IMR-90 (cell line): ENCODE measurements around the gene FLNA. TPM values are rescaled to one million over a fixed set of nuclear protein-coding genes. Genes with fewer than 3 reads are reported as not detected.
A peak's percentile ranks its signal among the peaks of the same experiment; 100 is the strongest.
"Not testable (repeated sequence)": the region's sequence is repeated elsewhere in the genome, so short reads cannot be mapped to it uniquely, and the experiment has no call there.

Experiments used
- ATAC-seq: fragments of 200-7000 bp; cut with Tn5 transposase; 2 replicates; pipeline ENCODE4 v1.9.1; 2020; ENCODE audit warnings: low read depth, mild to moderate bottlenecking, moderate library complexity
- BruUV-seq: library from RNA; stranded (reverse); fragments of 400-500 nt; replicated peaks from 2 replicates; lab custom pipeline; 2021; lab: Mats Ljungman, UMichigan
- CTCF ChIA-PET: fragments of 300-600 bp; formaldehyde crosslinking; extraction: SDS; loops from one replicate; lab custom pipeline; 2021; ENCODE audit warnings: antibody characterized with exemption; lab: Yijun Ruan, JAX
- POLR2A ChIA-PET: fragments of 300-600 bp; sonication (Branson Sonifier 250); formaldehyde crosslinking; loops from one replicate; lab custom pipeline; 2022; ENCODE audit warnings: antibody characterized with exemption; ENCODE audit not compliant: unreplicated experiment; lab: Charles Lee
- DNase-seq: peaks from one replicate; pipeline ENCODE4 v3.0.0; 2013
- H2AFZ ChIP-seq: replicated peaks from 2 replicates; pipeline ENCODE3; 2013; ENCODE audit warnings: low read length, mild to moderate bottlenecking; ENCODE audit not compliant: poor library complexity
- H2AK5ac ChIP-seq: 2 replicates; pipeline ENCODE4 v1.6.1; 2013; ENCODE audit warnings: low read depth, low read length, inconsistent platforms
- H2AK9ac ChIP-seq: replicated peaks from 2 replicates; pipeline ENCODE3; 2013; ENCODE audit warnings: mild to moderate bottlenecking, low read depth, low read length, moderate library complexity; ENCODE audit not compliant: poor library complexity
- H2BK120ac ChIP-seq: 2 replicates; pipeline ENCODE4 v1.6.1; 2013; ENCODE audit warnings: low read depth, low read length, inconsistent platforms
- H2BK15ac ChIP-seq: 3 replicates; pipeline ENCODE4 v1.6.1; 2013; ENCODE audit warnings: low read depth, low read length, inconsistent platforms
- H2BK20ac ChIP-seq: 2 replicates; pipeline ENCODE4 v1.6.1; 2013; ENCODE audit warnings: low read depth, mild to moderate bottlenecking, inconsistent platforms, low read length, moderate library complexity
- H2BK5ac ChIP-seq: 2 replicates; pipeline ENCODE4 v1.6.1; 2013; ENCODE audit warnings: mild to moderate bottlenecking, low read depth, low read length, inconsistent platforms; ENCODE audit not compliant: poor library complexity, severe bottlenecking
- H3K14ac ChIP-seq: replicated peaks from 2 replicates; pipeline ENCODE4 v1.6.1; 2013; ENCODE audit warnings: low read depth, low read length, inconsistent platforms
- H3K18ac ChIP-seq: 2 replicates; pipeline ENCODE4 v1.6.1; 2013; ENCODE audit warnings: low read depth, low read length, control low read depth
- H3K23ac ChIP-seq: 2 replicates; pipeline ENCODE4 v1.6.1; 2013; ENCODE audit warnings: low read depth, low read length, inconsistent platforms
- H3K27ac ChIP-seq: 2 replicates; pipeline ENCODE4 v1.5.1; 2013; ENCODE audit warnings: mild to moderate bottlenecking, control low read depth, low read length; ENCODE audit not compliant: insufficient read depth
- H3K27me3 ChIP-seq: 2 replicates; pipeline ENCODE4 v1.6.1; 2013; ENCODE audit warnings: low read length; ENCODE audit not compliant: control insufficient read depth, insufficient read depth
- H3K36me3 ChIP-seq: 2 replicates; pipeline ENCODE4 v1.6.1; 2013; ENCODE audit warnings: low read length, mixed read lengths; ENCODE audit not compliant: control insufficient read depth, insufficient read depth
- H3K4ac ChIP-seq: 2 replicates; pipeline ENCODE4 v1.6.1; 2013; ENCODE audit warnings: low read depth, low read length, inconsistent platforms
- H3K4me1 ChIP-seq: 2 replicates; pipeline ENCODE4 v1.6.1; 2013; ENCODE audit warnings: low read length, mixed read lengths; ENCODE audit not compliant: control insufficient read depth, insufficient read depth
- H3K4me2 ChIP-seq: 2 replicates; pipeline ENCODE4 v1.6.1; 2013; ENCODE audit warnings: low read depth, mild to moderate bottlenecking, control low read depth, low read length, moderate library complexity
- H3K4me3 ChIP-seq: 2 replicates; pipeline ENCODE4 v1.5.1; 2013; ENCODE audit warnings: low read depth, mild to moderate bottlenecking, control low read depth, low read length, moderate library complexity; ENCODE audit not compliant: insufficient read depth
- H3K56ac ChIP-seq: 2 replicates; pipeline ENCODE4 v1.6.1; 2013; ENCODE audit warnings: low read length, inconsistent platforms; ENCODE audit not compliant: insufficient read depth; ENCODE audit errors: extremely low read depth
- H3K79me1 ChIP-seq, 2 experiments: 2 replicates each; pipeline ENCODE4 v1.6.1; 2013; ENCODE audit warnings: low read length in 2 of 2, inconsistent platforms in 1 of 2, low read depth in 1 of 2
- H3K9ac ChIP-seq: 2 replicates; pipeline ENCODE4 v1.6.1; 2013; ENCODE audit warnings: low read depth, low read length, control low read depth
- H3K9me1 ChIP-seq: 2 replicates; pipeline ENCODE4 v1.6.1; 2013; ENCODE audit warnings: low read length, inconsistent platforms; ENCODE audit not compliant: insufficient read depth
- H3K9me3 ChIP-seq: 2 replicates; pipeline ENCODE4 v1.6.1; 2013; ENCODE audit warnings: low read length; ENCODE audit not compliant: control insufficient read depth, insufficient read depth
- H4K20me1 ChIP-seq: 2 replicates; pipeline ENCODE4 v1.6.1; 2013; ENCODE audit warnings: low read length, inconsistent platforms; ENCODE audit not compliant: insufficient read depth
- H4K5ac ChIP-seq: 2 replicates; pipeline ENCODE4 v1.6.1; 2013; ENCODE audit warnings: mild to moderate bottlenecking, low read depth, low read length, control low read depth
- H4K8ac ChIP-seq, 2 experiments: 2 replicates each; pipeline ENCODE4 v1.6.1; 2013; ENCODE audit warnings: low read depth in 2 of 2, low read length in 2 of 2, control low read depth in 1 of 2, inconsistent platforms in 1 of 2
- H4K91ac ChIP-seq: 2 replicates; pipeline ENCODE4 v1.6.1; 2013; ENCODE audit warnings: low read depth, low read length, inconsistent platforms; ENCODE audit not compliant: insufficient read depth
- CEBPB ChIP-seq: IDR thresholded peaks from 2 replicates; pipeline ENCODE4 v1.6.1; 2012; ENCODE audit warnings: low read depth, low read length, improper control_type of control experiment
- POLR2A ChIP-seq: IDR thresholded peaks from 2 replicates; pipeline ENCODE4 v1.6.1; 2012; ENCODE audit warnings: mild to moderate bottlenecking, low read depth, low read length
- WGBS, 2 experiments: methylation state at CpG; one replicate each; pipeline versions ENCODE4 v1.1.5 to v1.1.7; 2013; ENCODE audit warnings: missing lambda C conversion rate in 2 of 2; ENCODE audit not compliant: insufficient read length in 1 of 2; ENCODE audit errors: extremely low coverage in 2 of 2; 5-methylcytosine and 5-hydroxymethylcytosine counted together
- dilution Hi-C: fragments of 300-500 bp; cut with HindIII; formaldehyde crosslinking; loops from one replicate; pipeline ENCODE4 v1.14.3; 2018; ENCODE audit warnings: low sequenced_read_pairs; ENCODE audit not compliant: unreplicated experiment
- in situ Hi-C: fragments of 300-500 bp; cut with MboI; formaldehyde crosslinking; loops from 3 replicates; pipeline ENCODE4 v1.14.3; 2019; ENCODE audit warnings: low sequenced_read_pairs, inconsistent platforms, mixed read lengths
- intact Hi-C: fragments of 100-400 bp; cut with micrococcal nuclease; formaldehyde crosslinking; loops from 2 replicates; pipeline ENCODE4 v1.10.0; 2022
- polyA plus RNA-seq, 3 experiments: library from polyadenylated mRNA; depleted of rRNA; stranded (reverse); fragments of >200 nt; gene quantifications; 2 replicates each; pipeline ENCODE4 v1.2.3, GENCODE V29; 2012; ENCODE audit warnings: low replicate concordance in 1 of 3
- total RNA-seq: library from RNA; depleted of rRNA; stranded (reverse); fragments of >200 nt; gene quantifications from 2 replicates; pipeline ENCODE4 v1.2.3, GENCODE V29; 2012

The FLNA gene
- total and polyA plus RNA-seq, 2 of the 4 experiments (the other 2 are of a cell fraction): 1,356 to 1,357 TPM

- 0 out of 2 replicates have a peak, but pooled peaks have one; percentile 7 for TF ChIP-seq POLR2A
- TF ChIP-seq CEBPB: no peak
- Histone ChIP-seq H4K8ac (no peak overlapping the region), H2BK20ac (no peak overlapping the region), H3K4me2 (no peak overlapping the region), H2AK5ac (no peak overlapping the region), H3K9ac (no peak overlapping the region), H3K9me1 (no peaks in the 10 kb centered on the region), H3K23ac (no peak overlapping the region), H3K36me3 (peaks cover 52% of the 10 kb centered on the region), H4K5ac (no peak overlapping the region), H4K20me1 (peaks cover 60% of the 10 kb centered on the region), H3K9me3 (no peaks in the 10 kb centered on the region; the same call in 1 of the 2 replicates), H3K4ac (no peak overlapping the region), H3K18ac (no peak overlapping the region), H2BK15ac (no peak overlapping the region), H2BK5ac (no peak overlapping the region), H3K4me3 (no peak overlapping the region), H3K4me1 (no peaks in the 10 kb centered on the region), H3K27ac (no peak overlapping the region), H3K79me1 (peaks cover 2 to 18% of the 10 kb centered on the region in 2 experiments; a peak in 2 of 4 replicates), H2BK120ac (no peak overlapping the region), H3K56ac (no peak overlapping the region), H3K14ac (no peak overlapping the region), H4K91ac (no peak overlapping the region), H2AK9ac (peak overlapping the region; percentile 28), H3K27me3 (no peaks in the 10 kb centered on the region), H2AFZ (peak overlapping the region; percentile 67)
- DNase-seq: no peak
- no TSS peak for BruUV-seq
- ChIA-PET CTCF (no interaction called here), POLR2A (no interaction called here)
- no peak for ATAC-seq
- intact Hi-C loops: no loop called here
- in situ Hi-C loops: no loop called here
- dilution Hi-C loops: no loop called here
- WGBS, 2 experiments: 100% methylated on average over 1 of the region's 7 CpGs; no CpG with 5 or more reads in 1 of the 2 experiments
Observed at GRCh38 chrX:154348114-154348531, 26.3 kb downstream of the FLNA start.

GRCh38 chrX:154343620-154344019, 30.8 kb downstream of the FLNA start:
- BruUV-seq, H3K4me3 ChIP-seq, H2AFZ ChIP-seq, intact Hi-C loops, H3K18ac ChIP-seq, H3K9ac ChIP-seq, in situ Hi-C loops, H3K36me3 ChIP-seq, H3K9me3 ChIP-seq, H3K4me1 ChIP-seq, H2BK20ac ChIP-seq, H3K27ac ChIP-seq, POLR2A ChIA-PET, H2BK15ac ChIP-seq, H3K14ac ChIP-seq, H3K27me3 ChIP-seq, H3K56ac ChIP-seq, ATAC-seq, H3K9me1 ChIP-seq, H3K4me2 ChIP-seq, H2BK120ac ChIP-seq, H4K91ac ChIP-seq, H4K5ac ChIP-seq, H2AK9ac ChIP-seq, H4K8ac ChIP-seq, H3K23ac ChIP-seq, H2AK5ac ChIP-seq, CTCF ChIA-PET, H2BK5ac ChIP-seq, H3K4ac ChIP-seq, H3K79me1 ChIP-seq, dilution Hi-C loops, DNase-seq: not testable (repeated sequence)
- peaks cover 15% of the 10 kb centered on the region for H4K20me1 ChIP-seq
- WGBS, 2 experiments: no CpG with 5 or more reads among the region's 20 CpGs
